Fibroblast of villous mesenchyme (primary cell): ENCODE measurements around the gene PCDH15. TPM values are rescaled to one million over a fixed set of nuclear protein-coding genes. Genes with fewer than 3 reads are reported as not detected.
A peak's percentile ranks its signal among the peaks of the same experiment; 100 is the strongest.
"Not testable (repeated sequence)": the region's sequence is repeated elsewhere in the genome, so short reads cannot be mapped to it uniquely, and the experiment has no call there.

ENCODE experiments used
- DNase-seq: peaks from one replicate; pipeline ENCODE4 v3.0.0-alpha.2; 2010; ENCODE audit warnings: low read depth
- H3K4me3 ChIP-seq: 2 replicates; pipeline ENCODE4 v1.5.1; 2011; ENCODE audit warnings: low read depth, mild to moderate bottlenecking, low read length
- total RNA-seq: library from RNA; depleted of rRNA; stranded (reverse); fragments of >200 nt; gene quantifications from 2 replicates; pipeline ENCODE4 v1.2.3, GENCODE V29; 2012
- TF ChIP-seq, protein P1 (sequence below): IDR thresholded peaks from 2 replicates; pipeline ENCODE4 v1.5.1; 2012; ENCODE audit warnings: low read depth, mild to moderate bottlenecking, low read length; ENCODE audit not compliant: insufficient read depth

Gene PCDH15
- total RNA-seq, 1 donor: not detected

DNA sequence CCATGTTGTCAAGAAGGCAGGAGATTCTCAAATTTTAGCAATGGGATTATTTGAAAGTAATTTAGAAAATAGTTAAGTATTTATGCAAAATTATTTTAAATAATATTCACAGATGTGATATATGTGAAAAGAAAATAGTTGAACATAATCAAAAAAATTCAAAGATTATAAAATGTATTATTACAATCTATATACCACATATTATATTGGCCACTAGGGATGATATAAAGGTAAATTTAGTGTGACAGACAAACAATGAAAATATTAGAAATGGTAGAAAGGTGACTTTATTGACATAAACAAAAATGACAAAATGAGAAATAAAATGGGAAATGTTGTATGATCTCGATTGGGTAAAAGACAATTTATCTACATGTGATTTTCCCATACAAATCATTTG, 385.5 kb downstream of the PCDH15 start:
- DNase-seq: no peak
- TF ChIP-seq, protein P1, sequence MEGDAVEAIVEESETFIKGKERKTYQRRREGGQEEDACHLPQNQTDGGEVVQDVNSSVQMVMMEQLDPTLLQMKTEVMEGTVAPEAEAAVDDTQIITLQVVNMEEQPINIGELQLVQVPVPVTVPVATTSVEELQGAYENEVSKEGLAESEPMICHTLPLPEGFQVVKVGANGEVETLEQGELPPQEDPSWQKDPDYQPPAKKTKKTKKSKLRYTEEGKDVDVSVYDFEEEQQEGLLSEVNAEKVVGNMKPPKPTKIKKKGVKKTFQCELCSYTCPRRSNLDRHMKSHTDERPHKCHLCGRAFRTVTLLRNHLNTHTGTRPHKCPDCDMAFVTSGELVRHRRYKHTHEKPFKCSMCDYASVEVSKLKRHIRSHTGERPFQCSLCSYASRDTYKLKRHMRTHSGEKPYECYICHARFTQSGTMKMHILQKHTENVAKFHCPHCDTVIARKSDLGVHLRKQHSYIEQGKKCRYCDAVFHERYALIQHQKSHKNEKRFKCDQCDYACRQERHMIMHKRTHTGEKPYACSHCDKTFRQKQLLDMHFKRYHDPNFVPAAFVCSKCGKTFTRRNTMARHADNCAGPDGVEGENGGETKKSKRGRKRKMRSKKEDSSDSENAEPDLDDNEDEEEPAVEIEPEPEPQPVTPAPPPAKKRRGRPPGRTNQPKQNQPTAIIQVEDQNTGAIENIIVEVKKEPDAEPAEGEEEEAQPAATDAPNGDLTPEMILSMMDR: no peak

DNA sequence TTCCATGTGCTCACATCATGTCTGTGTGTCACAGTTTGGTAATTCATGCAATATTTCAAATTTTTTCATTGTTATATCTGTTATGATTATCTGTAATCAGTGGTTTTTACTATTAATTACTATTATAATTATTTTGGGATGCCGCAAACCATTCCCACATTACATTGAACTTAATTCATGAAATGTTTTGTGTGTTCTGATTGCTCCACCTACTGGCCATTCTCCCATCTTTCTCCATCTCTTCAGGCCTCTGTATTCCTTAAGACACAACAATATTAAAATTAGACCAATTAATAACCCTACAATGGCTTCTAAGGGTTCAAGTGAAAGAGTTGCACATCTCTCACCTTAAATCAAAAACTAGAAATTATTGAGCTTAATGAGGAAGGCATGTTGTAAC, 398.5 kb downstream of the PCDH15 start:
- DNase-seq: peak; percentile 1
- TF ChIP-seq, protein P1: no peak
- H3K4me3 ChIP-seq: no peak overlapping the region

More for the DNA sequence above, 385.5 kb downstream of the PCDH15 start:
- no peak overlapping the region for H3K4me3 ChIP-seq

- TF ChIP-seq, protein P1: no peak
- DNase-seq: no peak
- H3K4me3 ChIP-seq: no peak overlapping the region
Measured at GRCh38 chr10:54396031-54396430, 405.0 kb downstream of the PCDH15 start.

- not testable (repeated sequence) for H3K4me3 ChIP-seq, DNase-seq
Measured at GRCh38 chr10:54394598-54394997, 406.4 kb downstream of the PCDH15 start.

DNA sequence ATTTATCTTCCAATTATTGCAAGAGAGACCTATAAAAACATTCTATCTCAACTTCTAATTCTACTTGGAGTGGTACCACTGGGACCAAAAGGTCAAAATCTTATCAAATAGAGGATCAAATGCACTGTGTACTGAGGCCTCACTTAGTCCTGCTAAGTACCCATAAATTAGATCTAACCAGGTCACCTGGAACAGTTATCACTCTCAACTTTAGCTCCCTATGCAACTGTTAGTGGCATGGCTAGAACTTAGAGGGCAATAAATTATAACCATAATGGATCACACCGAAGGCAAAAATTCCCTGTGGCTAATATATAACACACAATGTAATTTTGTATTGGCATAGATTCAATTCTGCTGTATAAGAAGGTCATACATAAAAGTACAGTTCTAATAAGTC, 428.9 kb downstream of the PCDH15 start:
- DNase-seq: no peak
- no peak overlapping the region for H3K4me3 ChIP-seq
- TF ChIP-seq, protein P1: no peak

DNA sequence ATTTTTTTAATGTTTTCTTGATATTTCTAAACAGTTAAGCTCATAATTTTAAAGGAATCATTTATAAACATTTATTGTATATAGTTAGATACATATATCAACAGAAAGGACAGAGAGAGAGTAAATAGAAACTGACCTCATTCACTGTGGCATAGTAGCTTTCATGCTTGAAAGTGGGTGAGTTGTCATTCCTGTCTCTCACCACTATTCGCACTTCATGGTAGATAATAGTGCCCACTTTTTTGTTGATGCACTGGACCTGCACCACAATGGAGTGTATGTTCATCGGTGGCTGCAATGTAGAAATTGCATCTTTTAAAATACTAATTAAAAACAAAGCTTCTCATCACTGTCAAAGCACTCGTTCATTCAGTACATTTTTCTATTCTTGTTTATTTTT, 432.0 kb downstream of the PCDH15 start:
- H3K4me3 ChIP-seq: no peak overlapping the region
- DNase-seq: no peak
- TF ChIP-seq, protein P1: no peak

GRCh38 chr10:54363390-54363789, 437.6 kb downstream of the PCDH15 start:
- no peak overlapping the region for H3K4me3 ChIP-seq
- DNase-seq: no peak
- TF ChIP-seq, protein P1: no peak

DNA sequence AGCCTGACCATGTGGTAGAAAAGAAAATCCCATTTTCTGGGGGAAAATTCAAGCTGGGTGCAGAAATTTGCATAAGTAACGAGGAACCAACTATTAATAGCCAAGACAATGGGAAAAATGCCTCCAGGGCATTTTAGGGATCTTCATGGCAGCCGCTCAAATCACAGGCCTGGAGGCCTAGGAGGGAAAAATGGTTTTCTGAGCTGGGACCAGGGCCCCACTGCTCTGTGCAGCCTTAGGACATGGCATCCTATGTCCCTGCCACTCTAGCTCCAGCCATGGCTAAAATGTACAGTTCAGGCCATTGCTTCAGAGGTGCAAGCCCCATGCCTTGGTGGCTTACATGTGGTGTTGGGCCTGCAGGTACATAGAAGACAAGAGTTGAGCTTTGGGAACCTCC, 459.0 kb downstream of the PCDH15 start:
- TF ChIP-seq, protein P1: no peak
- no peak for DNase-seq
- no peak overlapping the region for H3K4me3 ChIP-seq
